Measurements from ENCODE around the gene UBE2L3. TPM values are rescaled to one million over a fixed set of nuclear protein-coding genes. Genes with fewer than 3 reads are reported as not detected.

Gene UBE2L3
- total and polyA plus RNA-seq, 2 of the 8 experiments (the other 6 are each of a cell fraction or from before 2014, with no cell fraction given) = 63.5 to 90.0 TPM

DNA sequence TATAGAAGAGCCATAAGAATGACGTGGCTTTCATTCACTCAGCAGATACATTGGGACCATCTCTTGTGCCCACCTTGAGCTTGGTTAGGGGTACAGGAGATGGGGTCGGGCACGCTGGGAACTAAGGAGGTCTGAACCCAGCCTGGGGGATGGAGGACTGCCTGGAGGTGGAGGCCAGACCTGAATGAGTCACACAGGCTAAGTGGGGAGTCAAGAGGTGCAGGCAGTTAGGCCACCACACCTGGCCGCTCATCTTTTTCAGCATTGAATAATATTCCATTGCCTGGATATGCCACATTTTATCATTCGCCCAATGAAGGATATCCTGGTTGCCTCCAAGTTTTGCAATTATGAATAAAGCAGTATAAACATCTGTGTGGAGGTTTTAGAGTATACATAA is 94.5 kb downstream of the UBE2L3 start:
- no peak overlapping the region for H3K9ac ChIP-seq (replicated peaks in 1 of 4; ENCODE audit: extremely low read depth in 1 of 4, low read depth in 3 of 4, low read length in 3 of 4)
- H3K4me3 ChIP-seq (ENCODE audit: extremely low read depth in 1 of 4, insufficient read depth in 2 of 4, low read depth in 3 of 4, low read length in 4 of 4) = no peak overlapping the region
- H4K8ac ChIP-seq (ENCODE audit: extremely low read depth, insufficient read depth, low read length) = no peak overlapping the region
- H3K79me1 ChIP-seq (ENCODE audit: low read depth, low read length) = no peaks in the 10 kb centered on the region
- H3K36me3 ChIP-seq (ENCODE audit: control insufficient read depth in 2 of 4, insufficient read depth in 4 of 4, low read length in 3 of 4) = no peaks in the 10 kb centered on the region
- no peak overlapping the region for H3K56ac ChIP-seq (replicated peaks; ENCODE audit: insufficient read length, low read depth, low read length)
- no peaks in the 10 kb centered on the region for H3K79me2 ChIP-seq (ENCODE audit: control insufficient read depth in 1 of 2, insufficient read depth in 2 of 2, low read length in 2 of 2)
- no peak overlapping the region for H2AK5ac ChIP-seq (ENCODE audit: low read depth, low read length)
- no peak overlapping the region for H4K5ac ChIP-seq (ENCODE audit: insufficient read length, low read depth, low read length)
- H4K20me1 ChIP-seq (replicated peaks in 1 of 2; ENCODE audit: control insufficient read depth in 1 of 2, insufficient read depth in 2 of 2, low read length in 2 of 2) = no peaks in the 10 kb centered on the region
- H2BK5ac ChIP-seq (ENCODE audit: low read depth, low read length) = no peak overlapping the region
- WGBS, 2 experiments (ENCODE audit: extremely low coverage in 1 of 2, insufficient coverage in 1 of 2, insufficient read length in 1 of 2, insufficient replicate concordance in 2 of 2, low coverage in 1 of 2, low lambda C conversion rate in 2 of 2, missing lambda C conversion rate in 1 of 2) = 93% methylated on average over 5 of the region's 5 CpGs; no CpG with 5 or more reads in 1 of the 2 experiments
- no peaks in the 10 kb centered on the region; a peak in 1 of 7 replicates for H3K27me3 ChIP-seq (replicated peaks in 1 of 4; ENCODE audit: control insufficient read depth in 3 of 4, extremely low read depth in 1 of 4, insufficient read depth in 3 of 4, low read length in 3 of 4)
- H3K18ac ChIP-seq (ENCODE audit: extremely low read depth, low read length) = no peak overlapping the region
- H3K23ac ChIP-seq (ENCODE audit: insufficient read length) = no peak overlapping the region
- DNase-seq (ENCODE audit: low read depth in 1 of 2, low spot score in 2 of 2) (no peak), FAIRE-seq (no peak)
- peaks cover 0 to 3% (median under 1%) of the 10 kb centered on the region in 4 experiments; a peak in 4 of 7 replicates for H3K4me1 ChIP-seq (replicated peaks in 1 of 4; ENCODE audit: control insufficient read depth in 3 of 4, insufficient read depth in 4 of 4, low read length in 3 of 4)
- no peak overlapping the region for H2BK20ac ChIP-seq (ENCODE audit: low read length)
- POLR2A ChIA-PET (ENCODE audit: partially characterized antibody) = interaction anchor here (0.7 kb wide), 1 partner anchor 38 kb away, joined by 3 read pairs; no protein-coding TSS in a partner anchor
- H3K4me2 ChIP-seq (ENCODE audit: insufficient read depth in 1 of 2, low read depth in 2 of 2, low read length in 2 of 2) = no peak overlapping the region
- H3K9me3 ChIP-seq (ENCODE audit: insufficient read depth in 2 of 2, low read depth in 1 of 2, low read length in 1 of 2) = no peaks in the 10 kb centered on the region
- H3K27ac ChIP-seq (ENCODE audit: low read depth, low read length) = no peak overlapping the region
- H3K4ac ChIP-seq (replicated peaks; ENCODE audit: insufficient read length, low read depth, low read length) = no peak overlapping the region
- no peak for TF ChIP-seq SIN3A (conservative IDR thresholded peaks at IDR 0.05 in 1 of 2, IDR thresholded peaks at IDR 0.05 in 1 of 2; ENCODE audit: low read depth in 1 of 2, low read length in 2 of 2)
- TF ChIP-seq CBX8 (IDR thresholded peaks at IDR 0.05; ENCODE audit: borderline replicate concordance, low read depth, low read length) = no peak
- TF ChIP-seq ZNF274 (IDR thresholded peaks at IDR 0.05; ENCODE audit: borderline replicate concordance, extremely low read depth, low read length) = no peak
- TF ChIP-seq POU5F1 (IDR thresholded peaks at IDR 0.05; ENCODE audit: low read depth, low read length) = no peak
- TF ChIP-seq, protein P1, sequence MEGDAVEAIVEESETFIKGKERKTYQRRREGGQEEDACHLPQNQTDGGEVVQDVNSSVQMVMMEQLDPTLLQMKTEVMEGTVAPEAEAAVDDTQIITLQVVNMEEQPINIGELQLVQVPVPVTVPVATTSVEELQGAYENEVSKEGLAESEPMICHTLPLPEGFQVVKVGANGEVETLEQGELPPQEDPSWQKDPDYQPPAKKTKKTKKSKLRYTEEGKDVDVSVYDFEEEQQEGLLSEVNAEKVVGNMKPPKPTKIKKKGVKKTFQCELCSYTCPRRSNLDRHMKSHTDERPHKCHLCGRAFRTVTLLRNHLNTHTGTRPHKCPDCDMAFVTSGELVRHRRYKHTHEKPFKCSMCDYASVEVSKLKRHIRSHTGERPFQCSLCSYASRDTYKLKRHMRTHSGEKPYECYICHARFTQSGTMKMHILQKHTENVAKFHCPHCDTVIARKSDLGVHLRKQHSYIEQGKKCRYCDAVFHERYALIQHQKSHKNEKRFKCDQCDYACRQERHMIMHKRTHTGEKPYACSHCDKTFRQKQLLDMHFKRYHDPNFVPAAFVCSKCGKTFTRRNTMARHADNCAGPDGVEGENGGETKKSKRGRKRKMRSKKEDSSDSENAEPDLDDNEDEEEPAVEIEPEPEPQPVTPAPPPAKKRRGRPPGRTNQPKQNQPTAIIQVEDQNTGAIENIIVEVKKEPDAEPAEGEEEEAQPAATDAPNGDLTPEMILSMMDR (IDR thresholded peaks at IDR 0.05; ENCODE audit: control extremely low read depth in 1 of 3, insufficient read depth in 1 of 3, low read depth in 1 of 3, low read length in 3 of 3) = no peak
- TF ChIP-seq, protein P2, sequence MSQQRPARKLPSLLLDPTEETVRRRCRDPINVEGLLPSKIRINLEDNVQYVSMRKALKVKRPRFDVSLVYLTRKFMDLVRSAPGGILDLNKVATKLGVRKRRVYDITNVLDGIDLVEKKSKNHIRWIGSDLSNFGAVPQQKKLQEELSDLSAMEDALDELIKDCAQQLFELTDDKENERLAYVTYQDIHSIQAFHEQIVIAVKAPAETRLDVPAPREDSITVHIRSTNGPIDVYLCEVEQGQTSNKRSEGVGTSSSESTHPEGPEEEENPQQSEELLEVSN (IDR thresholded peaks at IDR 0.05) = no peak
- TF ChIP-seq EZH2 (IDR thresholded peaks at IDR 0.05; ENCODE audit: low read depth, low read length, severe bottlenecking) = no peak
- H2BK15ac ChIP-seq (ENCODE audit: low read length) = no peak overlapping the region
- no peak overlapping the region for H2BK120ac ChIP-seq (replicated peaks; ENCODE audit: low read depth, low read length)
- H2BK12ac ChIP-seq (ENCODE audit: low read depth, low read length) = no peak overlapping the region
- H2AFZ ChIP-seq (ENCODE audit: low read length) = no peak overlapping the region
- H4K91ac ChIP-seq (replicated peaks; ENCODE audit: insufficient read length, low read length) = no peak overlapping the region
- H3K14ac ChIP-seq (ENCODE audit: insufficient read length) = no peak overlapping the region
- CTCF ChIA-PET (ENCODE audit: partially characterized antibody) = interaction anchor here (0.5 kb wide), 1 partner anchor 13 kb away, joined by 3 read pairs; no protein-coding TSS in a partner anchor
- H3K23me2 ChIP-seq (ENCODE audit: low read depth, low read length) = peaks cover 8% of the 10 kb centered on the region; the same call in 1 of the 2 replicates
